Gastroesophageal sphincter (tissue), 4 donors: Measurements from ENCODE around the gene IGIP. TPM values are rescaled to one million over a fixed set of nuclear protein-coding genes. Genes with fewer than 3 reads are reported as not detected.

Source experiments
- ATAC-seq: fragments of 150-250 bp; one replicate; pipeline ENCODE4 v1.9.1; 2016; ENCODE audit warnings: mild to moderate bottlenecking, moderate library complexity
- H3K27ac ChIP-seq, 4 donors: fragments of 200-600 bp; sonication (generic) in 3 of 4; 1 replicate in 3 of 4; 2 replicates in 1 of 4; pipeline ENCODE4 v1.5.1; 2016 to 2019
- H3K27me3 ChIP-seq: fragments of 200-600 bp; sonication (generic); one replicate; pipeline ENCODE4 v1.5.1; 2019
- H3K36me3 ChIP-seq, 2 donors: fragments of 200-600 bp; sonication (generic); one replicate each; pipeline ENCODE4 v1.5.1; 2019; ENCODE audit warnings: control low read depth in 1 of 2
- H3K4me1 ChIP-seq, 3 donors: fragments of 200-600 bp; sonication (generic); 1 replicate in 2 of 3; 2 replicates in 1 of 3; pipeline ENCODE4 v1.5.1; 2016 to 2019; ENCODE audit warnings: control low read depth in 2 of 3
- H3K4me3 ChIP-seq, 2 donors: fragments of 200-600 bp; sonication (generic); one replicate each; pipeline ENCODE4 v1.5.1; 2019; ENCODE audit warnings: mild to moderate bottlenecking in 1 of 2, moderate library complexity in 1 of 2
- H3K9me3 ChIP-seq, 3 donors: fragments of 200-600 bp; sonication (generic); one replicate each; pipeline ENCODE4 v1.5.1; 2017 to 2019; ENCODE audit warnings: control low read depth in 2 of 3
- EP300 ChIP-seq: sonication (generic); formaldehyde crosslinking; IDR thresholded peaks from one replicate; pipeline ENCODE4 v1.6.1; 2017; ENCODE audit warnings: antibody characterized with exemption, mild to moderate bottlenecking
- POLR2A ChIP-seq, 2 donors: fragments of 450-650 bp; IDR thresholded peaks; one replicate each; pipeline ENCODE4 v1.6.1; 2017; ENCODE audit warnings: antibody characterized with exemption in 2 of 2, mild to moderate bottlenecking in 2 of 2, moderate library complexity in 1 of 2
- POLR2AphosphoS5 ChIP-seq: sonication (generic); formaldehyde crosslinking; IDR thresholded peaks from one replicate; pipeline ENCODE4 v1.6.1; 2017; ENCODE audit warnings: antibody characterized with exemption
- WGBS, 2 donors: methylation state at CpG; one replicate each; pipeline ENCODE4 v1.1.5; 2018; ENCODE audit warnings: low coverage in 1 of 2; 5-methylcytosine and 5-hydroxymethylcytosine counted together
- total RNA-seq, 4 donors: library from RNA; depleted of rRNA; stranded (reverse); fragments of >200 nt; gene quantifications; one replicate each; pipeline ENCODE4 v1.1.0, GENCODE V29; 2016
- TF ChIP-seq, protein P1 (sequence below), 4 experiments: fragments of 200-600 bp in 2 of 4; fragments of 450-650 bp in 2 of 4; sonication (generic) in 1 of 4; IDR thresholded peaks; one replicate each; pipeline ENCODE4 v1.5.1; 2017 to 2019; ENCODE audit warnings: antibody characterized with exemption in 4 of 4, mild to moderate bottlenecking in 2 of 4, moderate library complexity in 2 of 4

The IGIP gene
- total RNA-seq, 4 donors from 2014 or later, result 26.0 to 36.6 (median 28.7) TPM

GRCh38 chr5:140142856-140143255 lies 17.1 kb downstream of the IGIP start:
- no peak for ATAC-seq
- no peak overlapping the region for H3K27ac ChIP-seq
- H3K4me1 ChIP-seq, result peaks cover 0 to 53% (median 26%) of the 10 kb centered on the region in 3 donors
- WGBS, 2 donors, result 70 to 85% methylated on average over 4 of the region's 7 CpGs
- no peaks in the 10 kb centered on the region for H3K9me3 ChIP-seq
- TF ChIP-seq, protein P1, sequence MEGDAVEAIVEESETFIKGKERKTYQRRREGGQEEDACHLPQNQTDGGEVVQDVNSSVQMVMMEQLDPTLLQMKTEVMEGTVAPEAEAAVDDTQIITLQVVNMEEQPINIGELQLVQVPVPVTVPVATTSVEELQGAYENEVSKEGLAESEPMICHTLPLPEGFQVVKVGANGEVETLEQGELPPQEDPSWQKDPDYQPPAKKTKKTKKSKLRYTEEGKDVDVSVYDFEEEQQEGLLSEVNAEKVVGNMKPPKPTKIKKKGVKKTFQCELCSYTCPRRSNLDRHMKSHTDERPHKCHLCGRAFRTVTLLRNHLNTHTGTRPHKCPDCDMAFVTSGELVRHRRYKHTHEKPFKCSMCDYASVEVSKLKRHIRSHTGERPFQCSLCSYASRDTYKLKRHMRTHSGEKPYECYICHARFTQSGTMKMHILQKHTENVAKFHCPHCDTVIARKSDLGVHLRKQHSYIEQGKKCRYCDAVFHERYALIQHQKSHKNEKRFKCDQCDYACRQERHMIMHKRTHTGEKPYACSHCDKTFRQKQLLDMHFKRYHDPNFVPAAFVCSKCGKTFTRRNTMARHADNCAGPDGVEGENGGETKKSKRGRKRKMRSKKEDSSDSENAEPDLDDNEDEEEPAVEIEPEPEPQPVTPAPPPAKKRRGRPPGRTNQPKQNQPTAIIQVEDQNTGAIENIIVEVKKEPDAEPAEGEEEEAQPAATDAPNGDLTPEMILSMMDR (IDR thresholded peaks at IDR 0.05), result no peak
- TF ChIP-seq EP300 (no peak), POLR2A (IDR thresholded peaks at IDR 0.05) (no peak), POLR2AphosphoS5 (no peak)
- H3K27me3 ChIP-seq, result no peaks in the 10 kb centered on the region
- H3K36me3 ChIP-seq, result no peaks in the 10 kb centered on the region
- H3K4me3 ChIP-seq, result no peak overlapping the region

GRCh38 chr5:140143521-140144258 lies 18.0 kb downstream of the IGIP start:
- H3K36me3 ChIP-seq, result no peaks in the 10 kb centered on the region
- TF ChIP-seq, protein P1 (IDR thresholded peaks at IDR 0.05), result no peak
- no peak for TF ChIP-seq POLR2A (IDR thresholded peaks at IDR 0.05)
- TF ChIP-seq POLR2AphosphoS5, result no peak
- no peak for TF ChIP-seq EP300
- no peaks in the 10 kb centered on the region for H3K9me3 ChIP-seq
- H3K27ac ChIP-seq, result no peak overlapping the region
- ATAC-seq, result no peak
- no peak overlapping the region for H3K4me3 ChIP-seq
- WGBS, 2 donors, result 93 to 100% methylated on average over 3 of the region's 3 CpGs
- peaks cover 0 to 53% (median 26%) of the 10 kb centered on the region in 3 donors for H3K4me1 ChIP-seq
- no peaks in the 10 kb centered on the region for H3K27me3 ChIP-seq

DNA sequence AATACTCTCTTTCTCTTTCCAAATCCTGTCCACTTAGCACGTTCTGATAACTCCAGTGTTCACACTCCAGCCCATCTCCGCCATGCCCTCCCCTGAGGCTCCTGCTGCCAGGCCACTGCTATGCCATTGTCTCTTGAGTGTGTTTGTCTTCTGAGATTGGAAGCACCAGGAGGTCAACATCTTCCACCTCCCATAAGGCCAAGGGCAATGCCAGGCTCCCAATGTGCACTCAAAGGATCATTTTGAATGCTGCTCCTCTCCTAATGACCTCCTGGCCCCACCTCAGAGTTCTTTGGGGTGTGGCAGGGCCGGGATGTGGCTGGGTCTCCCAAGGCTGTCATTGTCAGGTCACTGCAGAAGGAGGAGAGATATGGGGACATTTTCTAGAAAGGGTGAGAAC lies 19.5 kb downstream of the IGIP start:
- no peak overlapping the region for H3K27ac ChIP-seq
- ATAC-seq, result no peak
- no peaks in the 10 kb centered on the region for H3K36me3 ChIP-seq
- peaks cover 0 to 52% (median 26%) of the 10 kb centered on the region in 3 donors for H3K4me1 ChIP-seq
- WGBS, 2 donors, result 86 to 88% methylated on average over 2 of the region's 3 CpGs
- TF ChIP-seq POLR2AphosphoS5 (no peak), POLR2A (IDR thresholded peaks at IDR 0.05) (no peak), EP300 (no peak)
- TF ChIP-seq, protein P1 (IDR thresholded peaks at IDR 0.05), result no peak
- H3K4me3 ChIP-seq, result peak overlapping the region in 1 of 2 donors; percentile 52
- H3K27me3 ChIP-seq, result no peaks in the 10 kb centered on the region
- H3K9me3 ChIP-seq, result no peaks in the 10 kb centered on the region

DNA sequence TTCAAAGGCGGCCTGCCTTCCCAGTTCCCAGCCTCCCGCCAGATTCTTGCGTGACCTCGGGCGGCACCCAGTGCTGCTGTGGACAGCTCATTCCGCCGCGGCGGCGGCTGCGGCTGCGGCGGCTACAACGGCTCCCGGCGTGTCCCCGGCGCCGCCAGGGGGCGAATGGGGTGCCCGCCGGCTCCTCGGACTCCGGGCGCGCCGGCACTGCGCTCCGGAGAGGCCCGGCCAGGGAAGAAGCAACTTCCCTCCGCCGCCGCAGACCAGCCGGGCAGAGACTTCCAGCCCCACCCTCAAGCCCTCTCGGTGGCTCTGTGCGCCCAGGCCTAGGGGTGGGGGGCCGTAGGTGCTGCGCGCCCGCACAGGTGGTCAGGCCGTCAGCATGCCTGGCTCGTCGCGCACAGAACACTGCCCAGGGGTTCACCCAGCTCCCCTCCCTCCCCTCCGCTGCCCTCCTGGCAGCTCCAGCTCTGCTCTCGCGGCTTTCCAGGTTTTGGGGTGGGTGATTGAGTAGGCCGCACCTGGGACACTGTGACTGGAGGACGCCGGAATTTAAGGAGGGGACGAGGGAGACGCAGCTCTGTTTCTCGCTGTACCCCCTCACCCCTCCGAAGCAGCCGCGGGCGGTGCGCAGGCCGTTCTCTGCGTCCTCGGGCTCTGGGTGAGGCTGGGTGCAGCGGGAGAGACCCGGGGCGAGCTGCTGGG lies 20.2 kb downstream of the IGIP start:
- peaks cover 0 to 45% (median 22%) of the 10 kb centered on the region in 3 donors for H3K4me1 ChIP-seq
- WGBS, 2 donors, result 2 to 27% methylated on average over 3 to 7 of the region's 64 CpGs
- no peaks in the 10 kb centered on the region for H3K36me3 ChIP-seq
- H3K27ac ChIP-seq, result peak overlapping the region in 2 of 4 donors; percentile 18 to 58
- ATAC-seq, result peak; percentile 90
- TF ChIP-seq, protein P1 (IDR thresholded peaks at IDR 0.05), result peak in 3 of 4 experiments; percentile 79 to 92 (median 86)
- TF ChIP-seq POLR2A (IDR thresholded peaks at IDR 0.05), result no peak
- H3K4me3 ChIP-seq, result peak overlapping the region; percentile 11 to 52
- no peaks in the 10 kb centered on the region for H3K9me3 ChIP-seq
- H3K27me3 ChIP-seq, result no peaks in the 10 kb centered on the region

DNA sequence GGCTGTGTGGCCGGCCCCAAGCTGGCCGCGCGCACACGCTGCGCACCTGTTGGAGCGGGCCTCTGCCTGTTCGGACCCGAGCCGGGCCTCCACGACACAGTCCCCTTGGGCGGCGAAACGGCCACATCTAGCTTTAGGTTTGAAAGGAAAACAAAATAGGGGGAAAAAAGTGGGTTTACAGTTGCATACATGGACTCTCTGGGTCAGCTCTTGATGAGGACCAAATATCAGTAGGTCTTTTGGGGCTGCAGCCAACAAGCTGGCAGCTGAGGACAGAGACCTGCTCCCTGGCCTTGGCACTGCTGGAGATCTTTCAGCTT lies 20.7 kb downstream of the IGIP start:
- Histone ChIP-seq H3K4me1 (peaks cover 0 to 40% (median 17%) of the 10 kb centered on the region in 3 donors), H3K27me3 (no peaks in the 10 kb centered on the region), H3K27ac (peak overlapping the region in 1 of 4 donors; percentile 58), H3K9me3 (no peaks in the 10 kb centered on the region), H3K4me3 (peak overlapping the region in 1 of 2 donors; percentile 52), H3K36me3 (no peaks in the 10 kb centered on the region)
- TF ChIP-seq, protein P1 (IDR thresholded peaks at IDR 0.05), result no peak
- TF ChIP-seq POLR2A (IDR thresholded peaks at IDR 0.05), result no peak
- no peak for TF ChIP-seq POLR2AphosphoS5
- no peak for TF ChIP-seq EP300
- WGBS, 2 donors, result no CpG with 5 or more reads among the region's 14 CpGs
- no peak for ATAC-seq
